Fibroblast of lung (primary cell): ENCODE measurements around the gene SYT7.

Source experiments
- CTCF ChIP-seq, 2 donors: IDR thresholded peaks in 1 of 2; conservative IDR thresholded peaks in 1 of 2; 1 replicate in 1 of 2; 2 replicates in 1 of 2; pipeline ENCODE4 v1.5.1; 2011 to 2012; ENCODE audit warnings: low read length in 2 of 2, control low read depth in 1 of 2, inconsistent platforms in 1 of 2, low read depth in 1 of 2, mild to moderate bottlenecking in 1 of 2
- EZH2 ChIP-seq: IDR thresholded peaks from 2 replicates; pipeline ENCODE4 v1.5.1; 2012; ENCODE audit warnings: low read length, control low read depth, mild to moderate bottlenecking; ENCODE audit errors: missing control alignments

- TF ChIP-seq CTCF (conservative IDR thresholded peaks at IDR 0.05 in 1 of 2, IDR thresholded peaks at IDR 0.05 in 1 of 2; ENCODE audit: low read depth in 1 of 2, low read length in 2 of 2) (no peak), EZH2 (no peak)
Measured at GRCh38 chr11:61534025-61534932, 46.6 kb downstream of the SYT7 start.
